ENCODE measurements around the gene IGF2. TPM values are rescaled to one million over a fixed set of nuclear protein-coding genes. Genes with fewer than 3 reads are reported as not detected.

The IGF2 gene
- total RNA-seq, 1 donor from 2014 or later = 75.0 TPM

- no peak for DNase-seq
- TF ChIP-seq CTCF (IDR thresholded peaks at IDR 0.05; ENCODE audit: borderline replicate concordance) = no peak
These were observed 49.5 kb downstream of the IGF2 start for GRCh38 chr11:2089536-2090165.

GRCh38 chr11:2088746-2089535 is 50.2 kb downstream of the IGF2 start:
- Histone ChIP-seq H3K27ac (replicated peaks) (no peak overlapping the region), H3K9me3 (replicated peaks) (peaks cover 9% of the 10 kb centered on the region), H3K4me3 (no peak overlapping the region), H3K36me3 (no peaks in the 10 kb centered on the region), H3K4me1 (peaks cover 17% of the 10 kb centered on the region), H3K27me3 (ENCODE audit: low read depth) (peaks cover 13% of the 10 kb centered on the region)
- DNase-seq = no peak
- TF ChIP-seq CTCF (IDR thresholded peaks at IDR 0.05; ENCODE audit: borderline replicate concordance) = no peak
- intact Hi-C loops (cut with micrococcal nuclease) = no loop called here

More at GRCh38 chr11:2089536-2090165, 49.5 kb downstream of the IGF2 start:
- Histone ChIP-seq H3K27ac (replicated peaks) (no peak overlapping the region), H3K9me3 (replicated peaks) (peaks cover 2% of the 10 kb centered on the region), H3K4me1 (peaks cover 24% of the 10 kb centered on the region), H3K4me3 (no peak overlapping the region), H3K27me3 (ENCODE audit: low read depth) (peaks cover 13% of the 10 kb centered on the region), H3K36me3 (no peaks in the 10 kb centered on the region)
- intact Hi-C loops (cut with micrococcal nuclease) = no loop called here

GRCh38 chr11:2088284-2088683 is 50.9 kb downstream of the IGF2 start:
- peaks cover 11% of the 10 kb centered on the region for H3K4me1 ChIP-seq
- no peak for TF ChIP-seq CTCF (IDR thresholded peaks at IDR 0.05; ENCODE audit: borderline replicate concordance)
- H3K27me3 ChIP-seq (ENCODE audit: low read depth) = peaks cover 13% of the 10 kb centered on the region
- H3K27ac ChIP-seq (replicated peaks) = no peak overlapping the region
- DNase-seq = no peak
- peaks cover 15% of the 10 kb centered on the region for H3K9me3 ChIP-seq (replicated peaks)
- H3K4me3 ChIP-seq = no peak overlapping the region
- H3K36me3 ChIP-seq = no peaks in the 10 kb centered on the region
- intact Hi-C loops (cut with micrococcal nuclease) = no loop called here

- Histone ChIP-seq H3K4me3 (no peak overlapping the region), H3K4me1 (no peaks in the 10 kb centered on the region), H3K27me3 (ENCODE audit: low read depth) (peaks cover 13% of the 10 kb centered on the region), H3K9me3 (replicated peaks) (peaks cover 15% of the 10 kb centered on the region), H3K36me3 (no peaks in the 10 kb centered on the region), H3K27ac (replicated peaks) (no peak overlapping the region)
- intact Hi-C loops (cut with micrococcal nuclease) = no loop called here
- DNase-seq = no peak
- no peak for TF ChIP-seq CTCF (IDR thresholded peaks at IDR 0.05; ENCODE audit: borderline replicate concordance)
These were observed 52.7 kb downstream of the IGF2 start for GRCh38 chr11:2086239-2087040.

- DNase-seq = no peak
These were observed 53.7 kb downstream of the IGF2 start for GRCh38 chr11:2085251-2086066.

More at GRCh38 chr11:2085251-2086066, 53.7 kb downstream of the IGF2 start:
- H3K27me3 ChIP-seq (ENCODE audit: low read depth) = peaks cover 13% of the 10 kb centered on the region
- H3K27ac ChIP-seq (replicated peaks) = no peak overlapping the region
- no peaks in the 10 kb centered on the region for H3K36me3 ChIP-seq
- intact Hi-C loops (cut with micrococcal nuclease) = no loop called here
- H3K4me1 ChIP-seq = no peaks in the 10 kb centered on the region
- no peak for TF ChIP-seq CTCF (IDR thresholded peaks at IDR 0.05; ENCODE audit: borderline replicate concordance)
- peaks cover 15% of the 10 kb centered on the region for H3K9me3 ChIP-seq (replicated peaks)
- H3K4me3 ChIP-seq = no peak overlapping the region

Data from left ventricle myocardium inferior (tissue), 1 donor.